GM12878 (cell line): Measurements from ENCODE around the gene RASIP1. TPM values are rescaled to one million over a fixed set of nuclear protein-coding genes. Genes with fewer than 3 reads are reported as not detected.

Experiments used
- ATAC-seq: fragments of 200-7000 bp; cut with Tn5 transposase; 3 replicates; pipeline ENCODE4 v1.9.1; 2020; ENCODE audit warnings: mild to moderate bottlenecking, moderate library complexity
- BruUV-seq: library from RNA; stranded (reverse); fragments of 400-500 nt; replicated peaks from 2 replicates; lab custom pipeline; 2021; lab: Mats Ljungman, UMichigan
- CTCF ChIA-PET: fragments of 300-600 bp; sonication (Branson Sonifier 250); formaldehyde crosslinking; extraction: SDS; loops from one replicate; lab custom pipeline; 2021; ENCODE audit warnings: inconsistent platforms; lab: Yijun Ruan, JAX
- POLR2A ChIA-PET: fragments of 350-600 bp; formaldehyde crosslinking; extraction: SDS; loops from one replicate; lab custom pipeline; 2021; ENCODE audit warnings: inconsistent platforms; lab: Charles Lee
- RAD21 ChIA-PET: fragments of 300-600 bp; sonication (Branson Sonifier 250); formaldehyde crosslinking; loops from one replicate; lab custom pipeline; 2023; ENCODE audit warnings: antibody characterized with exemption; ENCODE audit not compliant: unreplicated experiment; lab: Charles Lee
- SMC1A ChIA-PET: fragments of 300-600 bp; sonication (Branson Sonifier 250); formaldehyde crosslinking; loops from one replicate; lab custom pipeline; 2023; ENCODE audit not compliant: unreplicated experiment, uncharacterized antibody; lab: Charles Lee
- DNase-seq: peaks from one replicate; pipeline ENCODE4 v3.0.0-alpha.2; 2011; ENCODE audit warnings: low read depth, low spot score
- FAIRE-seq: peaks from 3 replicates; lab custom pipeline; 2011; peaks lifted over from hg19 to GRCh38; lab: Jason Lieb, UNC
- H2AFZ ChIP-seq: 2 replicates; pipeline ENCODE4 v1.6.0; 2011; ENCODE audit warnings: low read depth, low read length, control low read depth; ENCODE audit not compliant: control insufficient read depth
- H3K27ac ChIP-seq: 2 replicates; pipeline ENCODE4 v1.5.1; 2011; ENCODE audit warnings: control low read depth; ENCODE audit not compliant: control insufficient read depth, insufficient read depth
- H3K27me3 ChIP-seq, 2 experiments: replicated peaks in 1 of 2; 2 replicates each; pipeline versions ENCODE4 v1.6.0 to v1.6.1; 2011; ENCODE audit warnings: low read length in 1 of 2; ENCODE audit not compliant: control insufficient read depth in 2 of 2, insufficient read depth in 2 of 2
- H3K36me3 ChIP-seq, 2 experiments: 2 replicates each; pipeline ENCODE4 v1.5.1; 2011; ENCODE audit warnings: low read length in 1 of 2; ENCODE audit not compliant: control insufficient read depth in 2 of 2, insufficient read depth in 2 of 2
- H3K4me1 ChIP-seq: 2 replicates; pipeline ENCODE4 v1.6.1; 2011; ENCODE audit warnings: mild to moderate bottlenecking, low read length, moderate library complexity, mixed read lengths; ENCODE audit not compliant: control insufficient read depth, insufficient read depth
- H3K4me2 ChIP-seq: 2 replicates; pipeline ENCODE4 v1.6.0; 2011; ENCODE audit warnings: control low read depth; ENCODE audit not compliant: control insufficient read depth, insufficient read depth
- H3K4me3 ChIP-seq: fragments of 200-600 bp; sonication (generic); 2 replicates; pipeline ENCODE4 v1.5.1; 2016
- H3K79me2 ChIP-seq: 2 replicates; pipeline ENCODE4 v1.6.0; 2011; ENCODE audit warnings: low read length; ENCODE audit not compliant: control insufficient read depth, insufficient read depth
- H3K9ac ChIP-seq: 2 replicates; pipeline ENCODE4 v1.8.0; 2011; ENCODE audit warnings: low read length, control low read depth, mixed read lengths; ENCODE audit not compliant: control insufficient read depth, insufficient read depth
- H3K9me3 ChIP-seq: replicated peaks from 3 replicates; pipeline ENCODE4 v1.5.1; 2011; ENCODE audit warnings: mild to moderate bottlenecking, low read length; ENCODE audit not compliant: control insufficient read depth, insufficient read depth
- H4K20me1 ChIP-seq: 2 replicates; pipeline ENCODE4 v1.6.0; 2011; ENCODE audit not compliant: control insufficient read depth, insufficient read depth
- ATF7 ChIP-seq: fragments of 450-650 bp; IDR thresholded peaks from 2 replicates; pipeline ENCODE4 v1.6.1; 2016; ENCODE audit warnings: low read depth, mild to moderate bottlenecking
- CHD2 ChIP-seq: IDR thresholded peaks from 2 replicates; pipeline ENCODE4 v1.6.1; 2011; ENCODE audit warnings: low read depth, low read length, improper control_type of control experiment, borderline replicate concordance
- HCFC1 ChIP-seq: fragments of 150-350 bp; IDR thresholded peaks from 2 replicates; pipeline ENCODE4 v1.6.1; 2014; ENCODE audit warnings: low read length
- LARP7 ChIP-seq: fragments of 450-650 bp; IDR thresholded peaks from 2 replicates; pipeline ENCODE4 v1.6.1; 2017; ENCODE audit warnings: mild to moderate bottlenecking
- MEF2B ChIP-seq: fragments of 450-650 bp; IDR thresholded peaks from 2 replicates; pipeline ENCODE4 v1.6.1; 2018; ENCODE audit warnings: mild to moderate bottlenecking, moderate library complexity; ENCODE audit not compliant: partially characterized antibody, poor library complexity, severe bottlenecking
- NBN ChIP-seq: fragments of 450-650 bp; IDR thresholded peaks from 2 replicates; pipeline ENCODE4 v1.6.1; 2016
- PAX5 ChIP-seq: IDR thresholded peaks from 2 replicates; pipeline ENCODE4 v1.6.1; 2011; ENCODE audit warnings: low read depth, low read length, borderline replicate concordance
- POLR2AphosphoS2 ChIP-seq: IDR thresholded peaks from 2 replicates; pipeline ENCODE4 v1.6.1; 2011; ENCODE audit warnings: low read depth, mild to moderate bottlenecking, low read length, improper control_type of control experiment, moderate library complexity
- RELA ChIP-seq: fragments of 450-650 bp; IDR thresholded peaks from 2 replicates; pipeline ENCODE4 v1.8.0; 2014; ENCODE audit warnings: borderline replicate concordance; ENCODE audit not compliant: partially characterized antibody
- SPI1 ChIP-seq: IDR thresholded peaks from 2 replicates; pipeline ENCODE4 v1.6.1; 2011; ENCODE audit warnings: low read depth, mild to moderate bottlenecking, low read length, moderate library complexity, borderline replicate concordance; ENCODE audit not compliant: insufficient read depth
- ZNF217 ChIP-seq: fragments of 450-650 bp; IDR thresholded peaks from 2 replicates; pipeline ENCODE4 v1.6.1; 2017; ENCODE audit warnings: antibody characterized with exemption, mild to moderate bottlenecking
- WGBS: methylation state at CpG from one replicate; pipeline ENCODE4 v1.1.6; 2016; ENCODE audit warnings: low lambda C conversion rate; ENCODE audit not compliant: insufficient replicate concordance, insufficient coverage; ENCODE audit errors: missing lambda C conversion rate; 5-methylcytosine and 5-hydroxymethylcytosine counted together
- in situ Hi-C: fragments of 300-500 bp; cut with MboI; formaldehyde crosslinking; loops from 9 replicates; pipeline ENCODE4 v1.14.3; 2018; ENCODE audit warnings: mixed read lengths
- intact Hi-C: fragments of 100-400 bp; cut with micrococcal nuclease; formaldehyde crosslinking; loops from one replicate; pipeline ENCODE4 v1.14.2; 2022; ENCODE audit not compliant: unreplicated experiment
- polyA plus RNA-seq, 11 experiments: library from polyadenylated mRNA; depleted of rRNA in 4 of 11; unstranded in 6 of 11; stranded (reverse) in 5 of 11; fragments of >200 nt; fragmentation: Nextera tagmentation in 4 of 11; fragmentation: Illumina TruSeq in 1 of 11; extraction: Ambion mirVana in 4 of 11; extraction: Trizol in 1 of 11; gene quantifications; 1 replicate in 1 of 11; 2 replicates in 10 of 11; pipeline versions ENCODE4 v1.2.1 to v1.2.3, GENCODE V29; 2011 to 2016; ENCODE audit warnings: inconsistent platforms in 2 of 11, missing spikeins in 2 of 11, low read depth in 1 of 11
- total RNA-seq, 4 experiments: library from RNA; depleted of rRNA in 3 of 4; stranded (reverse); fragments of >200 nt in 3 of 4; fragmentation: Illumina TruSeq in 1 of 4; extraction: Trizol in 1 of 4; gene quantifications; 2 replicates each; pipeline versions ENCODE4 v1.2.1 to v1.2.3, GENCODE V29; 2013 to 2021
- TF ChIP-seq, protein P1 (sequence below): IDR thresholded peaks from 2 replicates; pipeline ENCODE4 v1.6.1; 2012; ENCODE audit warnings: mild to moderate bottlenecking, low read depth, low read length
- TF ChIP-seq, protein P2 (sequence below): IDR thresholded peaks from 2 replicates; pipeline ENCODE4 v1.6.1; 2012; ENCODE audit warnings: low read depth, low read length, improper control_type of control experiment
- TF ChIP-seq, protein P3 (sequence below): fragments of 450-650 bp; IDR thresholded peaks from 2 replicates; pipeline ENCODE4 v1.6.1; 2016; ENCODE audit warnings: mild to moderate bottlenecking, moderate library complexity, borderline replicate concordance

Gene RASIP1
- total and polyA plus RNA-seq, 10 of the 15 experiments (the other 5 are each of a cell fraction or from before 2014, with no cell fraction given) = 0.08 TPM; not detected in 9

DNA sequence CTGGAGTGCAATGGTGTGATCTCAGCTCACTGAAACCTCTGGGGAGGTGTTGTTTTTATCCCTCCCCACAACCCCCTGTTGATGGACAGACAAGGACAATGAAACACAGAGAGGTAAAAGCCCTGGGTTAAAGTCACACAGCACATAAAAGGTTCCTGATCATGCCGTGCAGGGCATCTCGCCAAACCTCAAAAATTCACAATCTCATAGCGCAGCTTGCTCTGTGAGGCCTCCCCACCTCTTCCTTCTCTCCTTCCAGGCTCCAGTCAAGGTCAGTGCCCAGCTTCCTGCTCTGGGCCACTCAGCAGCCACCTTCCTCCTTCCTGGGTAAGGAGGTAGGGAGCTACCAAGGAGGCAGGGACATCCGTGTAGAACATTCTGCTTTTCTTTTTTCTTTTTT is 42.4 kb downstream of the RASIP1 start:
- ChIA-PET CTCF (interaction anchor here (0.7 to 0.8 kb wide), 2 partner anchors 14 to 268 kb away, joined by 3 to 4 read pairs; no protein-coding TSS in a partner anchor), SMC1A (no interaction called here), POLR2A (no interaction called here), RAD21 (no interaction called here)
- Histone ChIP-seq H3K9me3 (no peaks in the 10 kb centered on the region), H3K9ac (no peak overlapping the region), H4K20me1 (no peaks in the 10 kb centered on the region), H3K36me3 (no peaks in the 10 kb centered on the region), H3K27me3 (peaks cover 0 to 2% of the 10 kb centered on the region in 2 experiments; a peak in 3 of 4 replicates), H3K27ac (no peak overlapping the region), H2AFZ (no peak overlapping the region), H3K4me3 (no peak overlapping the region), H3K4me2 (no peak overlapping the region), H3K4me1 (no peaks in the 10 kb centered on the region; the same call in 1 of the 2 replicates), H3K79me2 (no peaks in the 10 kb centered on the region)
- TF ChIP-seq LARP7 (no peak), POLR2AphosphoS2 (no peak), CHD2 (no peak), NBN (no peak), SPI1 (no peak), ATF7 (no peak), RELA (no peak), MEF2B (no peak), HCFC1 (no peak), PAX5 (no peak), ZNF217 (no peak)
- TF ChIP-seq, protein P1, sequence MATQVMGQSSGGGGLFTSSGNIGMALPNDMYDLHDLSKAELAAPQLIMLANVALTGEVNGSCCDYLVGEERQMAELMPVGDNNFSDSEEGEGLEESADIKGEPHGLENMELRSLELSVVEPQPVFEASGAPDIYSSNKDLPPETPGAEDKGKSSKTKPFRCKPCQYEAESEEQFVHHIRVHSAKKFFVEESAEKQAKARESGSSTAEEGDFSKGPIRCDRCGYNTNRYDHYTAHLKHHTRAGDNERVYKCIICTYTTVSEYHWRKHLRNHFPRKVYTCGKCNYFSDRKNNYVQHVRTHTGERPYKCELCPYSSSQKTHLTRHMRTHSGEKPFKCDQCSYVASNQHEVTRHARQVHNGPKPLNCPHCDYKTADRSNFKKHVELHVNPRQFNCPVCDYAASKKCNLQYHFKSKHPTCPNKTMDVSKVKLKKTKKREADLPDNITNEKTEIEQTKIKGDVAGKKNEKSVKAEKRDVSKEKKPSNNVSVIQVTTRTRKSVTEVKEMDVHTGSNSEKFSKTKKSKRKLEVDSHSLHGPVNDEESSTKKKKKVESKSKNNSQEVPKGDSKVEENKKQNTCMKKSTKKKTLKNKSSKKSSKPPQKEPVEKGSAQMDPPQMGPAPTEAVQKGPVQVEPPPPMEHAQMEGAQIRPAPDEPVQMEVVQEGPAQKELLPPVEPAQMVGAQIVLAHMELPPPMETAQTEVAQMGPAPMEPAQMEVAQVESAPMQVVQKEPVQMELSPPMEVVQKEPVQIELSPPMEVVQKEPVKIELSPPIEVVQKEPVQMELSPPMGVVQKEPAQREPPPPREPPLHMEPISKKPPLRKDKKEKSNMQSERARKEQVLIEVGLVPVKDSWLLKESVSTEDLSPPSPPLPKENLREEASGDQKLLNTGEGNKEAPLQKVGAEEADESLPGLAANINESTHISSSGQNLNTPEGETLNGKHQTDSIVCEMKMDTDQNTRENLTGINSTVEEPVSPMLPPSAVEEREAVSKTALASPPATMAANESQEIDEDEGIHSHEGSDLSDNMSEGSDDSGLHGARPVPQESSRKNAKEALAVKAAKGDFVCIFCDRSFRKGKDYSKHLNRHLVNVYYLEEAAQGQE = no peak
- TF ChIP-seq, protein P2, sequence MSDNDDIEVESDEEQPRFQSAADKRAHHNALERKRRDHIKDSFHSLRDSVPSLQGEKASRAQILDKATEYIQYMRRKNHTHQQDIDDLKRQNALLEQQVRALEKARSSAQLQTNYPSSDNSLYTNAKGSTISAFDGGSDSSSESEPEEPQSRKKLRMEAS = no peak
- TF ChIP-seq, protein P3, sequence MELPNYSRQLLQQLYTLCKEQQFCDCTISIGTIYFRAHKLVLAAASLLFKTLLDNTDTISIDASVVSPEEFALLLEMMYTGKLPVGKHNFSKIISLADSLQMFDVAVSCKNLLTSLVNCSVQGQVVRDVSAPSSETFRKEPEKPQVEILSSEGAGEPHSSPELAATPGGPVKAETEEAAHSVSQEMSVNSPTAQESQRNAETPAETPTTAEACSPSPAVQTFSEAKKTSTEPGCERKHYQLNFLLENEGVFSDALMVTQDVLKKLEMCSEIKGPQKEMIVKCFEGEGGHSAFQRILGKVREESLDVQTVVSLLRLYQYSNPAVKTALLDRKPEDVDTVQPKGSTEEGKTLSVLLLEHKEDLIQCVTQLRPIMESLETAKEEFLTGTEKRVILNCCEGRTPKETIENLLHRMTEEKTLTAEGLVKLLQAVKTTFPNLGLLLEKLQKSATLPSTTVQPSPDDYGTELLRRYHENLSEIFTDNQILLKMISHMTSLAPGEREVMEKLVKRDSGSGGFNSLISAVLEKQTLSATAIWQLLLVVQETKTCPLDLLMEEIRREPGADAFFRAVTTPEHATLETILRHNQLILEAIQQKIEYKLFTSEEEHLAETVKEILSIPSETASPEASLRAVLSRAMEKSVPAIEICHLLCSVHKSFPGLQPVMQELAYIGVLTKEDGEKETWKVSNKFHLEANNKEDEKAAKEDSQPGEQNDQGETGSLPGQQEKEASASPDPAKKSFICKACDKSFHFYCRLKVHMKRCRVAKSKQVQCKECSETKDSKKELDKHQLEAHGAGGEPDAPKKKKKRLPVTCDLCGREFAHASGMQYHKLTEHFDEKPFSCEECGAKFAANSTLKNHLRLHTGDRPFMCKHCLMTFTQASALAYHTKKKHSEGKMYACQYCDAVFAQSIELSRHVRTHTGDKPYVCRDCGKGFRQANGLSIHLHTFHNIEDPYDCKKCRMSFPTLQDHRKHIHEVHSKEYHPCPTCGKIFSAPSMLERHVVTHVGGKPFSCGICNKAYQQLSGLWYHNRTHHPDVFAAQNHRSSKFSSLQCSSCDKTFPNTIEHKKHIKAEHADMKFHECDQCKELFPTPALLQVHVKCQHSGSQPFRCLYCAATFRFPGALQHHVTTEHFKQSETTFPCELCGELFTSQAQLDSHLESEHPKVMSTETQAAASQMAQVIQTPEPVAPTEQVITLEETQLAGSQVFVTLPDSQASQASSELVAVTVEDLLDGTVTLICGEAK = no peak
- no peak for FAIRE-seq
- WGBS = 61% methylated on average over 4 of the region's 4 CpGs
- intact Hi-C loops = no loop called here
- in situ Hi-C loops = no loop called here
- ATAC-seq = no peak
- DNase-seq = no peak
- no TSS peak for BruUV-seq
